SK-N-SH treated with all-trans-retinoic acid at 6 μM for 48 hours (cell line): Measurements from ENCODE around the gene PCDHA9.

Experiments
- ISL1 ChIP-seq: fragments of 250-450 bp; sonication (Bioruptor Pico); IDR thresholded peaks from 2 replicates; pipeline ENCODE4 v2.1.2; 2022; ENCODE audit warnings: mild to moderate bottlenecking, moderate library complexity
- SNAI2 ChIP-seq: fragments of 250-450 bp; sonication (Bioruptor Pico); IDR thresholded peaks from 2 replicates; pipeline ENCODE4 v1.5.0; 2020; ENCODE audit warnings: mild to moderate bottlenecking, moderate library complexity
- ZC3H10 ChIP-seq: fragments of 250-450 bp; sonication (Bioruptor Pico); IDR thresholded peaks from 2 replicates; pipeline ENCODE4 v1.5.1; 2021; ENCODE audit warnings: mild to moderate bottlenecking, moderate library complexity
- ZNF8 ChIP-seq: fragments of 450-650 bp; formaldehyde crosslinking; IDR thresholded peaks from 2 replicates; pipeline ENCODE4 v1.5.0; 2020; ENCODE audit warnings: mild to moderate bottlenecking, moderate library complexity
- TF ChIP-seq, protein P1 (sequence below): fragments of 250-450 bp; sonication (Bioruptor Pico); IDR thresholded peaks from 2 replicates; pipeline ENCODE4 v1.5.0; 2020; ENCODE audit warnings: mild to moderate bottlenecking, moderate library complexity
- TF ChIP-seq, protein P2 (sequence below): fragments of 250-450 bp; sonication (Bioruptor Pico); IDR thresholded peaks from 2 replicates; pipeline ENCODE4 v1.8.0; 2020; ENCODE audit warnings: mild to moderate bottlenecking, moderate library complexity, borderline replicate concordance

- TF ChIP-seq ZNF8 (no peak), ISL1 (CRISPR knock-in tag) (no peak), ZC3H10 (CRISPR knock-in tag) (no peak), SNAI2 (CRISPR knock-in tag) (no peak)
- TF ChIP-seq, protein P1, sequence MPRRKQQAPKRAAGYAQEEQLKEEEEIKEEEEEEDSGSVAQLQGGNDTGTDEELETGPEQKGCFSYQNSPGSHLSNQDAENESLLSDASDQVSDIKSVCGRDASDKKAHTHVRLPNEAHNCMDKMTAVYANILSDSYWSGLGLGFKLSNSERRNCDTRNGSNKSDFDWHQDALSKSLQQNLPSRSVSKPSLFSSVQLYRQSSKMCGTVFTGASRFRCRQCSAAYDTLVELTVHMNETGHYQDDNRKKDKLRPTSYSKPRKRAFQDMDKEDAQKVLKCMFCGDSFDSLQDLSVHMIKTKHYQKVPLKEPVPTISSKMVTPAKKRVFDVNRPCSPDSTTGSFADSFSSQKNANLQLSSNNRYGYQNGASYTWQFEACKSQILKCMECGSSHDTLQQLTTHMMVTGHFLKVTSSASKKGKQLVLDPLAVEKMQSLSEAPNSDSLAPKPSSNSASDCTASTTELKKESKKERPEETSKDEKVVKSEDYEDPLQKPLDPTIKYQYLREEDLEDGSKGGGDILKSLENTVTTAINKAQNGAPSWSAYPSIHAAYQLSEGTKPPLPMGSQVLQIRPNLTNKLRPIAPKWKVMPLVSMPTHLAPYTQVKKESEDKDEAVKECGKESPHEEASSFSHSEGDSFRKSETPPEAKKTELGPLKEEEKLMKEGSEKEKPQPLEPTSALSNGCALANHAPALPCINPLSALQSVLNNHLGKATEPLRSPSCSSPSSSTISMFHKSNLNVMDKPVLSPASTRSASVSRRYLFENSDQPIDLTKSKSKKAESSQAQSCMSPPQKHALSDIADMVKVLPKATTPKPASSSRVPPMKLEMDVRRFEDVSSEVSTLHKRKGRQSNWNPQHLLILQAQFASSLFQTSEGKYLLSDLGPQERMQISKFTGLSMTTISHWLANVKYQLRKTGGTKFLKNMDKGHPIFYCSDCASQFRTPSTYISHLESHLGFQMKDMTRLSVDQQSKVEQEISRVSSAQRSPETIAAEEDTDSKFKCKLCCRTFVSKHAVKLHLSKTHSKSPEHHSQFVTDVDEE (CRISPR knock-in tag), result no peak
- TF ChIP-seq, protein P2, sequence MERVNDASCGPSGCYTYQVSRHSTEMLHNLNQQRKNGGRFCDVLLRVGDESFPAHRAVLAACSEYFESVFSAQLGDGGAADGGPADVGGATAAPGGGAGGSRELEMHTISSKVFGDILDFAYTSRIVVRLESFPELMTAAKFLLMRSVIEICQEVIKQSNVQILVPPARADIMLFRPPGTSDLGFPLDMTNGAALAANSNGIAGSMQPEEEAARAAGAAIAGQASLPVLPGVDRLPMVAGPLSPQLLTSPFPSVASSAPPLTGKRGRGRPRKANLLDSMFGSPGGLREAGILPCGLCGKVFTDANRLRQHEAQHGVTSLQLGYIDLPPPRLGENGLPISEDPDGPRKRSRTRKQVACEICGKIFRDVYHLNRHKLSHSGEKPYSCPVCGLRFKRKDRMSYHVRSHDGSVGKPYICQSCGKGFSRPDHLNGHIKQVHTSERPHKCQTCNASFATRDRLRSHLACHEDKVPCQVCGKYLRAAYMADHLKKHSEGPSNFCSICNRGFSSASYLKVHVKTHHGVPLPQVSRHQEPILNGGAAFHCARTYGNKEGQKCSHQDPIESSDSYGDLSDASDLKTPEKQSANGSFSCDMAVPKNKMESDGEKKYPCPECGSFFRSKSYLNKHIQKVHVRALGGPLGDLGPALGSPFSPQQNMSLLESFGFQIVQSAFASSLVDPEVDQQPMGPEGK (CRISPR knock-in tag), result no peak
Observed at GRCh38 chr5:140857177-140857986, 9.2 kb downstream of the PCDHA9 start.
